Activated effector memory CD4-positive, alpha-beta T cell treated with anti-CD3 and anti-CD28 coated beads, Interleukin-2, amount 50 U/mL, for 16 hours (primary cell): ENCODE data around the gene HOXA6.

ENCODE experiments used
- DNase-seq: peaks from one replicate; pipeline ENCODE4 v3.0.0-alpha.2; 2020

HOXA6 gene

GRCh38 chr7:27095897-27096767 lies 51.4 kb downstream of the HOXA6 start, which contains the start of gene HOXA1:
Gene HOXA1, minus strand, starts transcription at chr7:27096000. Its CDS starts 88 bp downstream, at chr7:27095912.
- DNase-seq = peak; percentile 90
